GM10248 (cell line): ENCODE data around the gene ZNF789.
A peak's percentile ranks its signal among the peaks of the same experiment; 100 is the strongest.
"Not testable (repeated sequence)": the region's sequence is repeated elsewhere in the genome, so short reads cannot be mapped to it uniquely, and the experiment has no call there.

Source experiments
- CTCF ChIA-PET: fragments of 300-600 bp; sonication (Branson Sonifier 250); formaldehyde crosslinking; extraction: SDS; loops from one replicate; lab custom pipeline; 2021; ENCODE audit warnings: antibody characterized with exemption; lab: Yijun Ruan, JAX
- POLR2A ChIA-PET: fragments of 350-650 bp; sonication (Branson Sonifier 250); formaldehyde crosslinking; extraction: SDS; loops from one replicate; lab custom pipeline; 2020; ENCODE audit warnings: antibody characterized with exemption; lab: Yijun Ruan, JAX
- DNase-seq: peaks from one replicate; pipeline ENCODE4 v3.0.0; 2012; ENCODE audit errors: extremely low spot score
- CTCF ChIP-seq: IDR thresholded peaks from 2 replicates; pipeline ENCODE4 v1.5.1; 2012; ENCODE audit warnings: mild to moderate bottlenecking, low read depth; ENCODE audit errors: extremely low read depth, missing control alignments, control extremely low read depth

Gene ZNF789

GRCh38 chr7:99499721-99500636 is 27.3 kb downstream of the ZNF789 start, which contains the start of gene ZNF394:
TSS of gene ZNF394 (minus strand) at chr7:99500281. CDS start at chr7:99500093, 188 bp downstream.
- ChIA-PET POLR2A (interaction anchor here (1.1 to 1.4 kb wide), 3 partner anchors 9 to 61 kb away, joined by 3 to 12 read pairs (median 4); partner anchors contain the start of gene ZNF655), CTCF (no interaction called here)
- DNase-seq = peak; percentile 90
- TF ChIP-seq CTCF = no peak

DNA sequence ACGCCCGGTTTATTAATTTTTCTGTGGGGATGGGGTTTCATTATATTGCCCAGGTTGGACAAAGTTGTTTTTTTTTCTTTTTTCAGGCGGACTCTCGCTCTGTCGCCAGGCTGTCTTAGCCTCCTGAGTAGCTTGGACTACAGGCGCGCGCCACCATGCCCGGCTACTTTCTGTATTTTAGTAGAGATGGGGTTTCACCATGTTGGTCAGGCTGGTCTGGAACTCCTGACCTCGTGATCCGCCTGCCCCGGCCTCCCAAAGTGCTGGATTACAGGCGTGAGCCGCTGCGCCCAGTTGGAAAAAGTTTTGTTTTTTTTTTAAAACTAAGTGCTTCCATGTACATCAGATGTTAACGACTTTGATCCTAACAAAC is 27.9 kb downstream of the ZNF789 start:
- no peak for TF ChIP-seq CTCF
- DNase-seq = no peak
- ChIA-PET CTCF (no interaction called here), POLR2A (interaction anchor here (1.2 to 1.4 kb wide), 2 partner anchors 9 to 60 kb away, joined by 3 to 12 read pairs; no protein-coding TSS in a partner anchor)

DNA sequence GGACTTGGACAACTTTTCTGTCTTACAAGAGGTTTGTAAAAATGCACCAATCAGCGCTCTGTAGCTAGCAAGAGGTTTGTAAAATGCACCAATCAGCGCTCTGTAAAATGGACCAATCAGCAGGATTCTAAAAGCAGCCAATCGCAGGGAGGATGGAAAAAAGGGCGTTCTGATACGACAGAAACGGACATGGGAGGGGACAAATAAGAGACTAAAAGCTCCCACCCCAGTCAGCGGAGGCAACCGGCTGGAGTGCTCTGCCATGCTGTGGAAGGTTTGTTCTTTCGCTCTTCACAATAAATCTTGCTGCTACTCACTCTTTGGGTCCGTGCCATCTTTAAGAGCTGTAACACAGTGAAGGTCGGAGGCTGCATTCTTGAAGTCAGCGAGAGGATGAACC is 28.5 kb downstream of the ZNF789 start:
- CTCF ChIA-PET, POLR2A ChIA-PET, DNase-seq: not testable (repeated sequence)

- POLR2A ChIA-PET = interaction anchor here (0.6 to 1.5 kb wide), 8 partner anchors 10 to 511 kb away, joined by 3 to 7 read pairs (median 4); partner anchors contain the start of genes BUD31, PDAP1, ZKSCAN1 and ZNF655
- TF ChIP-seq CTCF = no peak
- DNase-seq = no peak
- CTCF ChIA-PET = interaction anchor here (1.0 kb wide), 1 partner anchor 21 kb away, joined by 3 read pairs; no protein-coding TSS in a partner anchor
Observed at GRCh38 chr7:99504281-99504602, 31.6 kb downstream of the ZNF789 start.

DNA sequence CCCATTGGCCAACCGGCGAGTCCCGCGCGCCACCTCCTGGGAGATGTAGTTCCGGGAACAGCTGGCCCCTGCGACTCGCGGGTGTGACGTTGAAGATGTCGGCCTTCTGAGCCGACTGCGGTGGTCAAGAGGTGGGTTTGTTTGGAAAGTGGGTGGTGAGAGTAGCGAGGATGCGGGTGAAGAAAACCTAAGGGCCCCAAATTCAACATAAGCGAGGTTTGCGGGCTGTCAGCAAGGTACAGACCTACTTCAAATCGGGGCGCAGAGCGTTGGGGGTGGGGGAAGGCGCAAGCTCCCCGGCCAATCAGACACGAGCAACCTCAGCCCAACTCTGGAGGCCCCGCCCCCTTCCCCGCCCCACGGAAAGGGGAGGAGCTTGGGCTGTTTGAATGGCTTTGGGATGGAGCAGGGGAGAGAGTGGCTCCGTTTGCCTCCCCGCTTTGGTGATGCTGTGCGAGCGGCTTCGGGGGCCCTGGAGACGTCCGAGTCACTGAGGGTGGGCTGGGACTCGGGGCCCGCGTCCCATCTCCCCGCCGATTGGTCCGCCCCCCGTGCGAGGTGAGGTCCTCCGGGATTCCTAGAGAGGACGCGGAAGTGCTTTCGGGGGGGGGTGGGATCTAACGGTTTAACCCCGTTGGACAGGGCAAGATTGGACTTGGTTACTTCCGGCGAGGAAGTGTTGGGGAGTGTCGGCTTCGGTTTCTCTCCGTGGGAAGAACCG is 32.1 kb downstream of the ZNF789 start, which contains the start of gene ZKSCAN5:
Gene ZKSCAN5 (plus strand): TSS at position 60 of the 721 bp plus-strand sequence. CDS start 1,383 bp downstream, outside the sequence.
- CTCF ChIA-PET = interaction anchor here (1.0 to 1.3 kb wide), 2 partner anchors 22 to 45 kb away, joined by 3 read pairs; no protein-coding TSS in a partner anchor
- peak; percentile 96 for DNase-seq
- POLR2A ChIA-PET = interaction anchor here (0.6 to 1.5 kb wide), 10 partner anchors 9 to 510 kb away, joined by 3 to 7 read pairs (median 4); partner anchors contain the start of genes BUD31, PDAP1, ZKSCAN1 and ZNF655
- no peak for TF ChIP-seq CTCF

- DNase-seq = no peak
- no peak for TF ChIP-seq CTCF
- ChIA-PET CTCF (interaction anchor here (1.0 to 1.3 kb wide), 2 partner anchors 22 to 45 kb away, joined by 3 read pairs; no protein-coding TSS in a partner anchor), POLR2A (interaction anchor here (0.6 to 1.5 kb wide), 7 partner anchors 13 to 97 kb away, joined by 3 to 7 read pairs (median 3); partner anchors contain the start of genes BUD31, PDAP1 and ZNF655)
Observed at GRCh38 chr7:99505324-99505662, 32.6 kb downstream of the ZNF789 start.
